GM12801 (cell line): ENCODE data around the gene TULP4.

Experiments
- CTCF ChIP-seq: IDR thresholded peaks from one replicate; pipeline ENCODE4 v1.5.1; 2011; ENCODE audit warnings: control low read depth; ENCODE audit not compliant: insufficient read length; ENCODE audit errors: extremely low read depth

TULP4 gene

GRCh38 chr6:158536084-158536890, 224.0 kb downstream of the TULP4 start:
- TF ChIP-seq CTCF, result no peak

- no peak for TF ChIP-seq CTCF
Observed at GRCh38 chr6:158536891-158537798, 224.9 kb downstream of the TULP4 start.

GRCh38 chr6:158538741-158539140, 226.5 kb downstream of the TULP4 start:
- no peak for TF ChIP-seq CTCF

GRCh38 chr6:158539413-158539812, 227.1 kb downstream of the TULP4 start:
- no peak for TF ChIP-seq CTCF

- TF ChIP-seq CTCF, result no peak
Observed at GRCh38 chr6:158539881-158540280, 227.6 kb downstream of the TULP4 start.

DNA sequence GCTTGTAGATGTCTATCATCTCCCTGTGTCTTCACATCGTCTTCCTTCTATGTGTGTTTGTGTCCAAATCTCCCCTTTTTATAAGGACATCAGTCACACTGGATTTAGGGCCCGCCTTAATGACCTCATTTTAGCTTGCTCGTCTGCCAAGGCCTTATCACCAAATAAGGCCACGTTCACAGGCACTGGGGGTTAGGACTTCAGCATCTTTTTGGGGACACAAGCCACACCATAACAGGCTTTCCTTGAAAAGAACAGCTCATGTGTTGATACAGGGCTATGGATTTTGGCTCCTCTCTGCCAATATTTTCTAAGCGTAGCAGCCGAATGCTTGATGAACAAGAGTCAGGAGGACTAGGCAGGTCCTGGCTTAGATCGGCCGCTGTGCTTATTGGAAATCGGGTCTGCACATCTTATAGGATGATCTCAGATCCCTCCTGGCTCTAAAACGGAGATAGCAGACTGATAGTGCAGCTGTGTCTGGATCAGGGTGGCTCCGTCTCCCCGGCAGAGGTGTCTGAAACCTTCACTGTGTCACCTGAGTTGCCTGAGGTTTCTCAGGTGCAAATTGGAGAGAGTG, 231.4 kb downstream of the TULP4 start:
- no peak for TF ChIP-seq CTCF

- TF ChIP-seq CTCF, result no peak
Observed at GRCh38 chr6:158544428-158544827, 232.2 kb downstream of the TULP4 start.
